ENCODE measurements around the gene FBXL15.

Gene FBXL15

DNA sequence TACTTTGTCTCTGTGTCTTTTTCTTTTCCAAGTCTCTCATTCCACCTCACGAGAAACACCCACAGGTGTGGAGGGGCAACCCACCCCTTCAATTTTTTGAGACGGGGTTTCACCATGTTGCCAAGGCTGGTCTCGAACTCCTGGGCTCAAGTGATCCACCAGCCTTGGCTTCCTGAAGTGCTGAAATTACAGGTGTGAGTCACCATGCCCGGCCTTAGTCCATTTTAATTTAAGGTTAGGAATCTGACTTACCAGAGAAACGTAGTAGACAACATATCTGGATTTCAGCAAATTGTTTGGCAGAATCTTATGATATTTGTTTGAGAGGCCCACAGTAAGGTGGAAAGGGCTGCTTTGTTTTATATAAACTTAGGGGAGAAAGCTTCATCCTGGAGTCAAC, 28.3 kb upstream of the FBXL15 start:
- Histone ChIP-seq H3K4me1 (ENCODE audit: control insufficient read depth, insufficient read depth, low read length) (peaks cover 20% of the 10 kb centered on the region), H3K9ac (ENCODE audit: low read length) (no peak overlapping the region), H3K36me3 (ENCODE audit: control insufficient read depth, insufficient read depth, low read length, severe bottlenecking) (no peaks in the 10 kb centered on the region), H3K4me3 (ENCODE audit: low read length) (no peak overlapping the region), H3K9me3 (ENCODE audit: control insufficient read depth, low read length) (no peaks in the 10 kb centered on the region), H3K27me3 (replicated peaks; ENCODE audit: control insufficient read depth, insufficient read depth, low read length) (no peaks in the 10 kb centered on the region)
- DNase-seq (ENCODE audit: low read depth): no peak

DNA sequence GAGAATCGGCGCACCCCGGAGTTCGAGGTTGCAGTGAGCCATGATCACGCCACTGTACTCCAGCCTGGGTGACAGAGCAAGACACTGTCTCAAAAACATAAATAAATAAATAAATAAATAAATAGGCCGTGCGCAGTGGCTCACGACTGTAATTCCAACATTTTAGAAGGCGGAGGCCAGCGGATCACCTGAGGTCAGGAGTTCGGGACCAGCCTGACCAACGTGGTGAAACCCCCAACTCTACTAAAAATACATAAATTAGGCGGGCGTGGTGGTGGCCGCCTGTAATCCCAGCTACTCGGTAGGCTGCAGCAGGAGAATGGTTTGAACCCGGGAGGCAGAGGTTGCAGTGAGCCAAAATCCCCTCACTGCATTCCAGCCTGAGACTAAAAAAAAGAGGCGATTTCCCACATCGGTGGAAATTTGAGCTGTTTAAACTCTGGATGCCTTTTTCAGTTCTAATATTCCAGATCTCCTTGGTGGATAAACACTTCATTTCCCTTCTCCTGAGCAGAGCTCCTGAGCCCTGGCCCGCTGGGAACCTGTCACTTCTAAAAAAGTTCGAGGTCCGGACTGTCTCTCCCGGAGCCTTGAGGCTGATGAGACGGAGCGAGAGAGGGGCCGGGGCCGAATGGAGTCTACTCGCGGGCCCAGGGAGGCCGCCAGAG, 27.1 kb upstream of the FBXL15 start:
- no peak for DNase-seq (ENCODE audit: low read depth)
- peak overlapping the region; percentile 87 for H3K9ac ChIP-seq (ENCODE audit: low read length)
- peaks cover 9% of the 10 kb centered on the region for H3K36me3 ChIP-seq (ENCODE audit: control insufficient read depth, insufficient read depth, low read length, severe bottlenecking)
- H3K4me3 ChIP-seq (ENCODE audit: low read length): peak overlapping the region; percentile 91
- no peaks in the 10 kb centered on the region for H3K9me3 ChIP-seq (ENCODE audit: control insufficient read depth, low read length)
- peaks cover 20% of the 10 kb centered on the region for H3K4me1 ChIP-seq (ENCODE audit: control insufficient read depth, insufficient read depth, low read length)
- H3K27me3 ChIP-seq (replicated peaks; ENCODE audit: control insufficient read depth, insufficient read depth, low read length): no peaks in the 10 kb centered on the region

DNA sequence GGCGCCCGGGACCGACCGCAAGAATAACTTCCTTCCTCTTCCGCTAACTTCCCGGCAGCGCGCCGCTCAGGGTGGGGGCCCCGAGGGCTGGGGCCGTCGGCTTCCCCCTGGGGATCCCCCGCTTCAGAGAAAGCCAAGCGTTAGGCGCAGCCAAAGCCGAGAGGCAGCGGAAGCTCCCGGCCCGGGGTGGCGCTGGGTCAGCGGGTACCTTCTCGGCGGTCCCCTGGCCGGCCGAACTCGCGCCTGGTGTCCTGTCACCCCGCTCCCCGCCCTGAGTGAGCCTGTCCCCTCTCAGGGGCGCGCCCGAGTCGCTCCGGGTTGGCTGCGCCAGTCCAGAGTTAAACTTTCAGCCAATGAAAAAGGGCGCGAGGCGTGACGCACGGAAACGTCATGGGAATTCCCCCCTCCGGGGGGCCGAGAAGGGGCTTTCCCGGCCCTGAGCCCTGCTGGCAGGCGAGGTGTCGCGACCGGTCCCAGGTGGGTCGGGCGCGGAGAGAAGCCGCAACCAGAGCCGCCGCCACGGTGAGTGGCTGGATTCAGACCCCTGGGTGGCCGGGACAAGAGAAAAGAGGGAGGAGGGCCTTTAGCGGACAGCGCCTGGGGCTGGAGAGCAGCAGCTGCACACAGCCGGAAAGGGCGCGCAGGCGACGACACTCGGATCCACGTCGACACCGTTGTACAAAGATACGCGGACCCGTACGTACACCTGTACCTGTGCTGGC, 26.4 kb upstream of the FBXL15 start:
- peak; percentile 99 for DNase-seq (ENCODE audit: low read depth)
- H3K27me3 ChIP-seq (replicated peaks; ENCODE audit: control insufficient read depth, insufficient read depth, low read length): no peaks in the 10 kb centered on the region

DNA sequence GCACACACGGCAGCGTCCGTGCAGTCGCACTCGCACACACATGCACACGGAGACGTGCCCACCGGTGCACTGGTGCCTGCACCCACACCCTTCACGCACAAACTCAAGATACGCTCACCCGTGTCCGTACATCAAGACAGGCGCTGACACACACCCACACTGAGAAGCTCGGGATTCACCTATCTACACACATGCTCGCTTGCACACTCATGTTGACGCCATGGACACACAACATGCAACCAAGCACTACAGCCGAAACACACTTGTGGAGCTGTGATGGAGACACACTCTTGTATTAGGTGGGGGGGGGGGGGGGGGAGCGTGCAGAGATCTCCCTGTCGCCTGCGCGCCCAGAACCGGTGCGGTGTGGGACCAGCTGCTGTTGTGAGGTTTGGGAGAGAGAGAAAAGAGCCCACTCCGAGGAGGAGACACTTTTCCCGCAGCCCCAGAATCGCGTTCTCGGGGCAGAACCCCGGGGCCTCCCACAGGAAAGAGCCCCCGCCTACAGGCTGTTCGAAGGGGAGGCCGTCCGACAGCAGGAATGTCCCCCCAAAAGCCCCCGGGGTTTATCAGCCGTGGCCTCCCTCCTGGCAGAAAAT, 25.7 kb upstream of the FBXL15 start:
- peak; percentile 67 for DNase-seq (ENCODE audit: low read depth)
- H3K9me3 ChIP-seq (ENCODE audit: control insufficient read depth, low read length): no peaks in the 10 kb centered on the region

More for the DNA sequence above, 26.4 kb upstream of the FBXL15 start:
- Histone ChIP-seq H3K9me3 (ENCODE audit: control insufficient read depth, low read length) (no peaks in the 10 kb centered on the region), H3K9ac (ENCODE audit: low read length) (peak overlapping the region; percentile 87), H3K36me3 (ENCODE audit: control insufficient read depth, insufficient read depth, low read length, severe bottlenecking) (peaks cover 9% of the 10 kb centered on the region), H3K4me3 (ENCODE audit: low read length) (peak overlapping the region; percentile 91), H3K4me1 (ENCODE audit: control insufficient read depth, insufficient read depth, low read length) (peaks cover 25% of the 10 kb centered on the region)

DNA sequence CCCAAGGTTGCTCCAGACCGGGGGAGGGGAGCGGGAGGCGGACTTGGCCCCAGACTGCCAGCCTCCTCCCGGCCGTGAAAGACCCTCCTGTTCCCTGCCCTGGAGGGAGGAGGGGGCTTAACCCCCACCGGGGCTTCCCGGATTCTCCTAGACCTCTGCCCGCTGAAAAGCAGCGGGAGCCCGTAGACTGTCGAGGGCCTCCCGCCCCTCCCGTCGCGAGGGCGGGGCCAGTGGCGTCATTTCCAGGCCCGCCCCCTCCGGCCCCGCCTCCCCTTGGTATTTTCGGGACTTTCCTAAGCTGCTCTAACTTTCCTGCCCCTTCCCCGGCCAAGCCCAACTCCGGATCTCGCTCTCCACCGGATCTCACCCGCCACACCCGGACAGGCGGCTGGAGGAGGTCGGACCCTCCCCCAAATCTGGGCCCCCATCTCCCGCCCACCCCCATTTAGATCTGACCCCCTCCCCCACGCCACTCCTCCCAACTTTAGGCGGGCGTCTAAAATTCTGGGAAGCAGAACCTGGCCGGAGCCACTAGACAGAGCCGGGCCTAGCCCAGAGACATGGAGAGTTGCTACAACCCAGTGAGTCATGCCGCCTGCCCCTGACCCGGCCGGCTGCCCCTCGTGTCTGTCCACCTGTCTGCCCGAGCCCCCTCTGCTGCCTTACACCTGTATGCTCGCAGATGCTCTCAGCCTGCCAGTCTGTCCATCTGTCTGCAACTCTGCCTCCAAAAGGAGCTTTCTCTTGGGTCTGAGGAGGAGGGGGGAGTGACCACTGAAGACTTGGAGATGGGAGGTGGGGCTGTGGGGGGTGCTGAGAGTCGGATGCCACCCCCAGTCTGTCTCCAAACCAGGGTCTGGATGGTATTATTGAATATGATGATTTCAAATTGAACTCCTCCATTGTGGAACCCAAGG, 25.0 kb upstream of the FBXL15 start, which contains the start of gene NFKB2:
Gene NFKB2, plus strand, starts transcription at position 306 of the 917 bp plus-strand sequence. Its CDS starts 255 bp downstream, at position 561.
- Histone ChIP-seq H3K9ac (ENCODE audit: low read length) (peak within 1 kb of the TSS; percentile 87), H3K4me3 (ENCODE audit: low read length) (peak within 1 kb of the TSS; percentile 91), H3K27me3 (replicated peaks; ENCODE audit: control insufficient read depth, insufficient read depth, low read length) (no peaks in the 10 kb centered on the region), H3K36me3 (ENCODE audit: control insufficient read depth, insufficient read depth, low read length, severe bottlenecking) (peaks cover 9% of the 10 kb centered on the region), H3K4me1 (ENCODE audit: control insufficient read depth, insufficient read depth, low read length) (peaks cover 29% of the 10 kb centered on the region), H3K9me3 (ENCODE audit: control insufficient read depth, low read length) (no peaks in the 10 kb centered on the region)
- peak; percentile 97 for DNase-seq (ENCODE audit: low read depth)

More for the DNA sequence above, 25.7 kb upstream of the FBXL15 start:
- Histone ChIP-seq H3K4me3 (ENCODE audit: low read length) (peak overlapping the region; percentile 91), H3K9ac (ENCODE audit: low read length) (peak overlapping the region; percentile 87), H3K4me1 (ENCODE audit: control insufficient read depth, insufficient read depth, low read length) (peaks cover 29% of the 10 kb centered on the region), H3K36me3 (ENCODE audit: control insufficient read depth, insufficient read depth, low read length, severe bottlenecking) (peaks cover 9% of the 10 kb centered on the region), H3K27me3 (replicated peaks; ENCODE audit: control insufficient read depth, insufficient read depth, low read length) (no peaks in the 10 kb centered on the region)

DNA sequence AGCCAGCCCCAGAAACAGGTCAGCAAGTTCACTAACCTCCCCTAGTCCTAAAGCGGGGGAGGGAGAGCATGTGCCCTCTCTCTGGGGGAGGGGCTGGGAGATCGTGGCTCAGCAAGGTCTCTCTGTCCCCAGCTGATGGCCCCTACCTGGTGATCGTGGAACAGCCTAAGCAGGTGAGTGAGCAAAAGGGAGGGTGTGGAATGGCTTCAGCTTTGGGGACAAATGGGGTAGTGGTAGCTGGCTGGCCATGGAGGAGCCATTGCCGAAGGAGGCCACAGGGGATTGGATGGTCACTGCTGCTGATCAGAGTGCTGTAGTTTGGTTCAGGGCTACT, 24.4 kb upstream of the FBXL15 start:
- no peak for DNase-seq (ENCODE audit: low read depth)
- peak overlapping the region; percentile 91 for H3K4me3 ChIP-seq (ENCODE audit: low read length)
- H3K36me3 ChIP-seq (ENCODE audit: control insufficient read depth, insufficient read depth, low read length, severe bottlenecking): peaks cover 14% of the 10 kb centered on the region
- H3K9me3 ChIP-seq (ENCODE audit: control insufficient read depth, low read length): no peaks in the 10 kb centered on the region
- peak overlapping the region; percentile 86 for H3K9ac ChIP-seq (ENCODE audit: low read length)
- H3K4me1 ChIP-seq (ENCODE audit: control insufficient read depth, insufficient read depth, low read length): peaks cover 29% of the 10 kb centered on the region
- no peaks in the 10 kb centered on the region for H3K27me3 ChIP-seq (replicated peaks; ENCODE audit: control insufficient read depth, insufficient read depth, low read length)

DNA sequence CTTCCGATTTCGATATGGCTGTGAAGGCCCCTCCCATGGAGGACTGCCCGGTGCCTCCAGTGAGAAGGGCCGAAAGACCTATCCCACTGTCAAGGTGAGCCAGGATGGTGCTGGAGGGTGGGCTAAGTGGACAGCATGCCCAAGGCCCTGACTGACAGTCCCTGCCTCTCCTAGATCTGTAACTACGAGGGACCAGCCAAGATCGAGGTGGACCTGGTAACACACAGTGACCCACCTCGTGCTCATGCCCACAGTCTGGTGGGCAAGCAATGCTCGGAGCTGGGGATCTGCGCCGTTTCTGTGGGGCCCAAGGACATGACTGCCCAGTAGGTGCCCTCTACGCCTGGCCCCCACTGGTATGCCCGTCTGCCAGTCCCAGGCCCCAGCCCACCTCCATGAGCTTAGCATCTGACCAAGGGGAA, 23.9 kb upstream of the FBXL15 start:
- Histone ChIP-seq H3K9me3 (ENCODE audit: control insufficient read depth, low read length) (no peaks in the 10 kb centered on the region), H3K4me3 (ENCODE audit: low read length) (peak overlapping the region; percentile 91), H3K36me3 (ENCODE audit: control insufficient read depth, insufficient read depth, low read length, severe bottlenecking) (peaks cover 19% of the 10 kb centered on the region), H3K4me1 (ENCODE audit: control insufficient read depth, insufficient read depth, low read length) (peaks cover 29% of the 10 kb centered on the region), H3K27me3 (replicated peaks; ENCODE audit: control insufficient read depth, insufficient read depth, low read length) (no peaks in the 10 kb centered on the region), H3K9ac (ENCODE audit: low read length) (peak overlapping the region; percentile 86)
- no peak for DNase-seq (ENCODE audit: low read depth)

DNA sequence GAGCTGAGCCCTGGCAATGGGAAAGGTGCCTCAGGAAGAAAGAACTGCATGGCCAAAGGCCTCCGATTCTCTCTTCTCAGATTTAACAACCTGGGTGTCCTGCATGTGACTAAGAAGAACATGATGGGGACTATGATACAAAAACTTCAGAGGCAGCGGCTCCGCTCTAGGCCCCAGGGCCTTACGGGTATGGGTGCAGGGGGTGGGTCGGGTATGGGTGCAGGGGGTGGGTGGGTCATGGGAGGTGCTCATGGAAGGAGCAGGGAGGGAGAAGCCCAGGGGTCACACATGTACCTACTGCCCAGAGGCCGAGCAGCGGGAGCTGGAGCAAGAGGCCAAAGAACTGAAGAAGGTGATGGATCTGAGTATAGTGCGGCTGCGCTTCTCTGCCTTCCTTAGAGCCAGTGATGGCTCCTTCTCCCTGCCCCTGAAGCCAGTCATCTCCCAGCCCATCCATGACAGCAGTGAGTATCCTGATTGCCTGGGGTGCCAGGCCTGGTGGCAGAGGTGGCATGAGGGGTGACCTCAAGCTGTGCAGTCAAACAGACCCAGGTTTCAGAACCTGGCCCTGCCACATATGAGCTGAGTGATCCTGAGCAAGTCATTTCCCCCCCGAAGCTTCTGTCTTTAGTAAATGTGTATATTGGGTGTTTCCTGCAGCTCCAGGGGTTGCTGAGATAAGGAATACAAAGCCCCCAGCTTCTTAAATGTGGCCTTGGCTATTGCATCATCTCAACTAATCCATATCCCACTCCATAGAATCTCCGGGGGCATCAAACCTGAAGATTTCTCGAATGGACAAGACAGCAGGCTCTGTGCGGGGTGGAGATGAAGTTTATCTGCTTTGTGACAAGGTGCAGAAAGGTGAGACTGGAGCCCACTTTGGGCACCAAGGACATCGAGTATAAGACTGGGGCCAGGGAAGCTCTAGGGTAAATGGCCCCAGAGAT, 23.1 kb upstream of the FBXL15 start:
- Histone ChIP-seq H3K9ac (ENCODE audit: low read length) (no peak overlapping the region), H3K4me1 (ENCODE audit: control insufficient read depth, insufficient read depth, low read length) (peaks cover 29% of the 10 kb centered on the region), H3K9me3 (ENCODE audit: control insufficient read depth, low read length) (no peaks in the 10 kb centered on the region), H3K27me3 (replicated peaks; ENCODE audit: control insufficient read depth, insufficient read depth, low read length) (no peaks in the 10 kb centered on the region), H3K4me3 (ENCODE audit: low read length) (no peak overlapping the region), H3K36me3 (ENCODE audit: control insufficient read depth, insufficient read depth, low read length, severe bottlenecking) (peaks cover 24% of the 10 kb centered on the region)
- DNase-seq (ENCODE audit: low read depth): no peak

DNA sequence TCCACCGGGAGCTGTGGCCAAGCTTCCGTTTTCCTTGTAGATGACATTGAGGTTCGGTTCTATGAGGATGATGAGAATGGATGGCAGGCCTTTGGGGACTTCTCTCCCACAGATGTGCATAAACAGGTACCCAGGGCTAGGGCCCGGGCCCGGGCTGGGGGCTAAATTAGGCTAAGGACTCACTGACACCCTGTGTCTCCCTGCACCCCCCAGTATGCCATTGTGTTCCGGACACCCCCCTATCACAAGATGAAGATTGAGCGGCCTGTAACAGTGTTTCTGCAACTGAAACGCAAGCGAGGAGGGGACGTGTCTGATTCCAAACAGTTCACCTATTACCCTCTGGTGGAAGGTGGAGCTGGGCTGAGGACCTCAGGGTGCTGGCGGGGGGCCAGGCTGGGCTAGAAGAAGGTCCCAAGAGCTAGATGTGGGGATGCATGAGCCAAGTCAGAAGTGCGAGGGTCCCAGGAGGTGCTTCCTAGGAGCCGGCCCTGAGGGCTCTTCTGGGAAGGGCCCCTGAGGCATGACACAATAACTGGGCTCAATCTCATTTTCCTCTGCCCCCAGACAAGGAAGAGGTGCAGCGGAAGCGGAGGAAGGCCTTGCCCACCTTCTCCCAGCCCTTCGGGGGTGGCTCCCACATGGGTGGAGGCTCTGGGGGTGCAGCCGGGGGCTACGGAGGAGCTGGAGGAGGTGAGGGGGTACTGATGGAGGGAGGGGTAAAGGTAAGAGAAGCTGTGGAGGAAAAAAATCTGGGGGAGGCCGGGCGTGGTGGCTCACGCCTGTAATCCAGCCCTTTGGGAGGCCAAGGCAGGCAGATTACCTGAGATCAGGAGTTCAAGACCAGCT, 22.2 kb upstream of the FBXL15 start:
- no peak for DNase-seq (ENCODE audit: low read depth)
- Histone ChIP-seq H3K4me3 (ENCODE audit: low read length) (peak overlapping the region; percentile 73), H3K27me3 (replicated peaks; ENCODE audit: control insufficient read depth, insufficient read depth, low read length) (no peaks in the 10 kb centered on the region), H3K9me3 (ENCODE audit: control insufficient read depth, low read length) (no peaks in the 10 kb centered on the region), H3K9ac (ENCODE audit: low read length) (peak overlapping the region; percentile 83), H3K4me1 (ENCODE audit: control insufficient read depth, insufficient read depth, low read length) (peaks cover 28% of the 10 kb centered on the region), H3K36me3 (ENCODE audit: control insufficient read depth, insufficient read depth, low read length, severe bottlenecking) (peaks cover 24% of the 10 kb centered on the region)

Data from adipocyte (in vitro differentiated cells).